ENCODE results near the gene SERPINA1. TPM values are rescaled to one million over a fixed set of nuclear protein-coding genes. Genes with fewer than 3 reads are reported as not detected.
A peak's percentile ranks its signal among the peaks of the same experiment; 100 is the strongest.

Gene SERPINA1
- total RNA-seq, 1 experiment from 2014 or later, result 0.58 TPM

DNA sequence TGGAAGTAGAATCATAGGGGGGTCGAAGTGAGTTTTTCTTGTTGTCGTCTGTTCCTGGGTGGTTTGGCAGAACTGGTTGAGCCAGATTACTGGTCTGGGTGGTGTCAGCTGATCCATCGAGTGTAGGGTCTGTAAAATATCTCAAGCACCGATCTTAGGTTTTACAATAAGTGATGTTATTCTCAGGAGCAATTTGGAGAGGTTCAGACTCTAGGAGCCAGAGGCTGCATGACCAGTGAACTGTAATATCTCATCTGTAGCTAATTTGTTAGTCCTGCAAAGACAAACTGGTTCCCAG is 9.7 kb upstream of the SERPINA1 start:
- DNase-seq (ENCODE audit: low read depth), result no peak

DNA sequence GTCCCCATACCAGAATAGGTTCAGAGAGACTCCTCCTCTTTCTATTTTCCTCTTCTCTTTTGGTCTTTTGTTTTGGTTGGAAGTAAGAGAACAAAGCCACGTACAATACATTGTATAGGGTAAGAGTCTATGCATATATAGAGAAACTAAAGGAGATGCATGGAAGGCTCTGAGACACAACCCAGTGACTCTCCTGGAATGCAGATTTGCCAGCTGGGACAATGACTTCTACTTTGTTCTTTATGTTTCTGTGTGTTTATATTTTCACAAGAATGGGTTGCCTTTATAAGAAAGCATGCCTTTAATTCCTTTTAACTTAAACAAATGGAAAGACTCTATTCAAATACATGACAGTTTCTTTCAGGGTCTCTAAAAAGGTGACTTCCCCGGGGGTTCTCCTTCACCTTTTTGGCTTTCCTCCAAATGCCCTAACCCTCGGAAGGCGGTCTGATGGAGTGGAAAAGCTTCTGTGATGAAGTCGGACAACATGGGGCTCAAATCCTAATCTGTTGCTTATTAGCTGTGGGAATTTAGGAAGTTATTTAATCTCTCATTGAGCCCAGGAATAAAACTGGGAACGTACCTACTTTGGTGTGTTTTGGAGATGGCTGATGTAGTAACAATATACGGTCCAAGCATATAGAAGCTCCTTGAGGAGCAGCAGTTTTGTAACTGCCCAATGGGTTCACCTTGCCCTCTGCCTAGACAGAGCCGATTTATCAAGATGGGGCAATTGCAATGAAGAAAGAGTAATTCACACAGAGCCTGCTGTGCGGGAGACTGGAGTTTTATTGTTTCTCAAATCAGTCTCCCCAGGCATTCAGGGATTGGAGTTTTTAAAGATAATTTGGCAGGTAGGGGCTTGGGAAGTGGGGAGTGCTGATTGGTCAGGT is 9.1 kb upstream of the SERPINA1 start:
- DNase-seq (ENCODE audit: low read depth), result no peak

DNA sequence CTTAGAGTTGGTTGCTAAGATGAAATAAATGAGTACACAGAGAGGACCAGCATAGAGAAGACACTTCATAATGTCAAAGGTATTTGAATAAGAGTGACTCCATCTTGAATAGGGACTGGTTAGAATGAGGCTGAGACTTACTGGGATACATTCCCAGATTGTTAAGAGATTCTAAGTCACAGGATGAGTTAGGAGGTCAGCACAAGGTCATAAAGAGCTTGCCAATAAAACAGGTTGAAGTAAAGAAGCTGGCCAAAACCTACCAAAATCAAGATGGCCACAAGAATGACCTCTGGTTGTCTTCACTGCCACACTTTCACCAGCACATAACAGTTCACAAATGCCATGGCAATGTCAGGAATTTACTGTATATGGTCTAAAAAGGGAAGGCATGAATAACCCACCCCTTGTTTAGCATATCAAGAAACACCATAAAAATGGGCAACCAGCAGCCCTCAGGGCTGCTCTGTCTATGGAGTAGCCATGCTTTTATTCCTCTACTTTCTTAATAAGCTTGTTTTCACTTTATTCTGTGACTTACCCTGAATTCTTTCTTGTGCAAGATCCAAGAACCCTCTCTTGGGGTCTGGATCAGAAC is 8.3 kb upstream of the SERPINA1 start:
- DNase-seq (ENCODE audit: low read depth), result no peak

DNA sequence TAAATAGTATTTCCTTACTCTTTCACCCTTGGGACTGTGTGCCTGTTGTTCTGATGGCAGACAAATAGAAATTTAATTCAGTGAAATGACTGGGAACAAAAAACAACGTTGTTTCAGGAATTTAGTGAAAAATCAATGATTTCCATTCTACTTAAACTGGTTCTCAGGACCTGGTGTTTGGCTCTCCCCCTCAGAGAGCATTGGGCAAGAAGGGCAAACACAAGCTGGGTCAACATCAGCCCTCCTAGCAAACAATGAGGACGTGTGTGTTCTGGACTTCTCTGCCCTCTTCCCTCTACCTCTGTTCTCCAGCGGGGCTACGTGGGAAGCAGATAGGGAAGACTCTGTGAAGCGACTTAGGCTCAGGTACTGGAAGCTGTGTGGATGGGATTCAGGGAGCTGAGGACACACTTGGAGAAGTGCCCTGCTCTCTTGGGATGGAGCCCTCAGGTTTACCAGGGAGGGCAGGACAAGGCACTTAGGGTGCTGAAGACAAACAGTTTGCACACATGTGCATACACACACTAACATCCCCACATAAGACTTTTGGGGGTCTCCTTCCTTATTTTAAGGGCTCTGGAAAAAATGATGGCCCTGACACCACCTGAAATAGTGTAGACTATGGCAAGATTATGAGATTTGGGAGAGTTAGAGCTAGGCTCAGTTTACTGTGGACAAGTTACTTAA is 7.6 kb upstream of the SERPINA1 start:
- no peak for DNase-seq (ENCODE audit: low read depth)

DNA sequence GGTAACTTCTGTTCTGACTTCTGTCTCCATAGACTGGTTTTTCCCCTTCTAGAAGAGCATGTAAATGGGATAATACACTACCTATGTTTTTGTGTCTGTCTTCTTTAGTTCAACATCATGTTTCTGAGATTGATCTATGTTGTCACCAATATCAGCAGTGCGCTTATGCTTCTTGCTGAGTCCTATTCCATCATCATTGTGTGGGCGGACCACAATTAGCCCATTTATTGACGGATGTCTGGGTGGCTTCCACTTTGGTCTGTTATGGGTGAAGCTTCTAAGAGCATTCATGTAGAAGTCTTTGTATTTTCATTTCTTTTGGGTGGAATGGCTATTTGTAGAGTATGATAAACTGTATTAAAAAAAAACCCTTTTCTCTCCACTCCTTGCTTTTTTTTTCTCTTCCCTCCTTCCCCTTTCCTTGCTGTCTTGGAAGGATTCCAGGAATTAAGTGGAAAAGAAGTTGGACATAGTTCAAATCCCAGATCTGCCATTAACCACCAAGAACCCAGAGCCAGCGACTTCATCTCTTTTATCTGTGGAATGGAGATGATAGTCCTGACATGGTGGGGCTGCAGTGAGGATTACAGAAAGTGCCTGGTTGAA is 7.0 kb upstream of the SERPINA1 start:
- no peak for DNase-seq (ENCODE audit: low read depth)

DNA sequence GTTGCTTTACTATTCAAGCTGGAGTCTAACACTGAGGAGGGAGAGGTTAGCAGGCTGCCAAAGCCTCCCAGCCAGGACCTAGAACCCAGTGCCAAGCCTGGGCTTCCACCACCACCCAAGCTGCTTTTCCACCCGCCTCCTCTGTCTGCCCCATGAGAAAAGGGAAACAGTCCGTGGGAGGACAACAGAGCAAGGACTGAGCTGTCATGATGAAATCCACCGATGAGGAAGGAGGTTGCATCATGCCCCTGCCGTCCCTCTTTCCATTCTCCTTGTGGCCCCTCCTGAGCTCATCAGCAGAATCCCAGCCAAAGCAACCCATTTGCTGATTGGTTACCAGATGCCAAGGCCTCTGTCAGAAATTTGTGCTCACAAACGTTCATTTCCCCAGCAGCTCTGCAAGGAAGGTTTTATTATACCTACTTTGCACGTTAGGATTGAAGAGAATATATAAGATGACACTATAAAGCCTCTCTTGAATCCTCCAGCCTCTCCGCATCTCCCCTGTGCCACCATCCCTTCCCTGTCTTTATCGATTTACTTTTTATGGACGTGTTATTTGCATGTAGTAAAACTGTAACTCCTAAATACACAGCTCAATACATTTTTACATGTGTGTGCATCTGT is 6.3 kb upstream of the SERPINA1 start:
- DNase-seq (ENCODE audit: low read depth), result no peak

DNA sequence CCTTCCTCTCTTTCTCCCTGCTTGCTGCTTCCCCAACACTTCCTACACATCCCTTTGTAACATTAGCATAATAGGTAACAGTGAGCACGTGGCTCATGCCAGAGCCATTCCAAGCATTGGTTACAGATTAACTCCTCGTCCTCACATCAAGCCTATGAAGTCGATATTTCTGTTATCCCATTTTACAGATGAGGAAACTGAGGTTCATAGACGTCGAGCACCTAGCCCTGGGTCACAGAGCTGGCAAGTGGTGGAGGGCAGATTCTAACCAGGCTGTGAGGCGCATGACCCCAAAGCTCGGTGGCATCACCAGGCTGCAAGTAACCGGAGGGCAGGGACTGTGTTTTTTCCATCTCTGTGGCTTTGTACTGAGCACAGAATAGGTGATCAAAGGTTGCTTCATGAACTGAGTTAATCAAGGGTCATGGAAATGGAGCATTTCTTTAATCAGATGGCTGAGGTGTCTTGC is 5.7 kb upstream of the SERPINA1 start:
- DNase-seq (ENCODE audit: low read depth), result no peak

DNA sequence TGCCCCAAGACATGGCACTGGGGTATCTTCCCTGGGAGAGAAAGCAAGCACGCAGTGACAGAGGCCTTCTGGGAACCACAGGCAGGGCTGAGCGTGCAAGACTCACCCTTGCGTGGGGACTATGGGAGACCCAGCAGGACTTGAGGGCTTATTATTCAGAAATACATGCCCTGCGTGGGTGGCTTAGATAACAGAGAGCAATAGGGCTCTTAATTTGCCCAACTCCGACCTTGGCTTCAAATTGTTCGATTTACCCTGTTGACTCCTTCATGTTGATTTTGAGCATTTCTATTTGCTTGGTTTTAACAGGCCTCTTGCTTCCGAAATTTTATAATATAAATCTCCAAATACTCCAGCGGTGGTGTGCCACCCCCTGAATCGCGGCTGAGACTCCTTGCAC is 5.1 kb upstream of the SERPINA1 start:
- no peak for DNase-seq (ENCODE audit: low read depth)

DNA sequence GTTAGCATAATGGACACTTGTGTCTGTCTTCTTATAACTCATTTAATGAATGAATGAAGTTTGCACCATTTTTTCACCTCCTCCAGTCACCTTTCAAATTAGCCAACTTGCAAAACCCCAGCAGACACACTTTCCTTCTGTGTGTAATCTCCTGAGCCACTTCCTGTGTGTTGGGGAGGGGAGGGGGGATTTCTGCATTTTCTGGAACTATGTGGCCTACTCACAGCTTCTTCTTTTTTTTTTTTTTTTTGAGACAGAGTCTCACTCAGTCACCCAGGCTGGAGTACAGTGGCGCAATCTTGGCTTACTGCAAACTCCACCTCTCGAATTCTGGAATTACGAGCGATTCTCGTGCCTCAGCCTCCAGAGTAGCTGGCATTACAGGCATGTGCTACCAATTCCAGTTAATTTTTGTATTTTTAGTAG is 4.1 kb upstream of the SERPINA1 start:
- peak; percentile 82 for DNase-seq (ENCODE audit: low read depth)

DNA sequence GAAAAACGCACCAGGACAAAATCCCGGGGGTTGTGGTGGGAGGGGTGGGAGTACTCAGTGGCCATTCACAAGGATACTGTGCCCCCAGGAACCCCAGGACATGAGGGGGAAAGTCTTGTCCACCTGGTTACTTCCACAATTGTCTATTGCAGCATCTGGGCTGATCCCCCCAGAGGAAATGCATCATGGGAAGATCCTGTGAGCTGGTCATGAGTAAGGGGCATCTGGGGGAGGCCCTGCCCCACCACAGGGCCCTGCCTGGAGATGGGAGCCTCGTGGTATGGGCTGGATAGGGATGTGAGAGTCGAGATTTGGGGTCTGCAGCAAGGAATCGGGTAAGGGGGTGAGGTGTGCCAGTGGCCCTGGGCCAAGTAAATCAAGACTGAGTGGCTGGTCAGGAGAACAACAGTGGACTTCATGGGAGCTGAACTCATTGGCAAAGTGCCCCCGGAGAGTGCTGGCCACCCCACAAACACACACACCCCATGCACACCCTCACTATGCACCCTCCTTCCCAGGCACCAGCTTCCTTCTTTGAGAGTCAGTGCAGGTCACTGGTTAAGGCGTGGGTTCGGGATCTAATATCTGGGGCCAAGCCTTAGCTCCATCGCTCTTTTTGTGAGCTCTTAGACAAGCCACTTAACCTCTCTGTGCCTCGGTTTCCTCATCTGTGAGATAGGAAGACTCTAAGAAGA is 3.0 kb upstream of the SERPINA1 start:
- no peak for DNase-seq (ENCODE audit: low read depth)

DNA sequence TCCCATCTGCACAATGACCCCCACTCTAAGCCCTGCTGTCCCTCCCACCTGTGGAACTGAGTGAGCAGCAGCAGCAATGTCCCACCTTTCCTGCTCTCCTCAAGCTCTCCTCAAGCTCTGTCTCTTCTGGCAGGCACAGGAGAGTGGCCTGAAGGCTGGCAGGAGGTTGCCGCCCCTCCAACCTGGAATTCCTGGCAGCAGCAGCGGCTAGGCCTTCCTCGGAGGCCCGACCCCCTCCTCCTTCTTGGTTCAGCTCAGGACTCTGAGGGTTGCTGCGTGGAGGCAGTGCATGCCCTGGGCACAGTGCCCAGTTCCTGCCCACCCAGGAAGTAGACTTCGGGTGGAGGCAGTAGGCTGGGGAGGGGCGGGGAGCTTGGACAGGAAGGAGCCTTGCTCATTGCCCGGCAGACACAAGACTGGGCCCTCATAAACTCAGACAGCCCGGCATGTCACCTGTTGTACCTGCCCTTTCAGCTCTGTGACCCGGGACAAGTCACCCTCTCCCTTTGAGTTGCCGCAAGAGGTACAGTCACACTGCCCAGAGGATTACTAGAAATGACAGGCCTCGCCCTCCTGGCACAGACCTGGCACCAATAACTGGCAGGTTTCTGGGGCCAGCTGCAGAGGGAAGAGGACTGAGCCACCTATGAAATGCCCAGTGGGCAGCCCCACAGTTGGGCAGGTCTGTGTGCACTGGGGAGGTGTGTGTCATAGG is 2.1 kb upstream of the SERPINA1 start:
- DNase-seq (ENCODE audit: low read depth), result peak; percentile 18

DNA sequence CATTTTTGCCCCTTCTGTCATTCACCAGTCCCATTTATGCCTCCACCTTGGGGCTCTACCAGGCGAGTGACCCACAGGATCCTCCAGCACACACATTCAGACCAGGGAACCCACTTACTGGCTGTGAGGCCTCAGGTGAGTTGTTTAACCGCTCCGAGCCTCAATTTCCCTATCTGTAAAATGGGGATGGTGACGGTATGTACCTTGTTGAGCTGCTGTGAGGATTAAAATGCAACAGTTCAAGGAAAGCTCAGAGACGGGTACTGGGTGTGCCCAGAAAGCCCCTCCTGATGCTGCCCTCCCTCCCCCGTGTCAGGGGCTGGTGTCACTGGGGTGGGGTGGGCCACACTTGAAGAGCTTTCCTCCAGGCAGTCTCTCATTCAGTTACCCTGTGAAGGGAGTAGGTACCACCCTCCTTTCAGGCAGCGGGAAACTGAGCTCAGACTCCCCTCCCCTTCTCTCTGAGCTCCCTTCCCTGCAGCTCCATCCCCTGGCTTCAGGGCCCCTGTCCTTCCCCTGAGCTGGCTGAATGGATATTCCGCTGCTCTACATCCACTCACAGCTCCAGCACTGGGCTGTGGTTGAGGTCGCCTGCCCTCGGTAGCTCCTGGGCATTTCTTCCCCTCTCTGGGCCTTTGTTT is 1.4 kb upstream of the SERPINA1 start:
- DNase-seq (ENCODE audit: low read depth), result no peak

DNA sequence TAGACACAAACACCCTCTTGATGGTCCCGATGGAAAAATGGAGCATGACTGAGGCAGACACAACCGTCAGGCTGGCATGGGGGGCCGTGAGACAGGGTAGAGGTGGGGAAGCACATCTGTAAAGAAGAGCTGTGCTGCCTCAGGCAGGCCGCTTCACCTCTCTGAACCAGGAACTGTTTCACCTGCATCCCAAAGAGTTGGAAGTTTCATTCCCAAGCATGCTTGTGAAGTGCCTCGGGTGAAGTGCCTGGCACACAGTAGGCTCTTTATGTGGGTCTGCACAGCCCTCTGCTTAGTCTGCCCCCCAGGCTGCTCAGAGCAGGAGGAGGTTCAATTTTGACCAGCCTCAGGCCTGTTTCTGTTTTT is 685 bp upstream of the SERPINA1 start:
- no peak for DNase-seq (ENCODE audit: low read depth)

DNA sequence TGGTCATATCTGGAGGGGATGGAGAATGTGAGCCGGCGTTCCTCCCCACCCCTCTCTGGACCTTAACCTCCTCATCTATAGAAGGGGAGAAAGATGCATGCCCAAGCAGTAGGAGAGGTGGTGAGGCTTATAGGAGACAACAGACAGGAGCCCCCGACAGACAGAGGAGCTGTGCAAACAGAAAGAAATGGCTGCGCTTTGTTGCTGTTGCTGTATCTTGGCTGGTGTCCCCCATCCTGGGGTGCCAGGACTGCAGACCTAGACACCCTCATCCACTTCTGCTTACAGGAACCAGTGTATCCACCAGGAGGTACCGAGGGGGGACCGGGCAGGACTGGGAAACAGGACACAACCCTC is 397 bp downstream of the SERPINA1 start:
- no peak for DNase-seq (ENCODE audit: low read depth)

DNA sequence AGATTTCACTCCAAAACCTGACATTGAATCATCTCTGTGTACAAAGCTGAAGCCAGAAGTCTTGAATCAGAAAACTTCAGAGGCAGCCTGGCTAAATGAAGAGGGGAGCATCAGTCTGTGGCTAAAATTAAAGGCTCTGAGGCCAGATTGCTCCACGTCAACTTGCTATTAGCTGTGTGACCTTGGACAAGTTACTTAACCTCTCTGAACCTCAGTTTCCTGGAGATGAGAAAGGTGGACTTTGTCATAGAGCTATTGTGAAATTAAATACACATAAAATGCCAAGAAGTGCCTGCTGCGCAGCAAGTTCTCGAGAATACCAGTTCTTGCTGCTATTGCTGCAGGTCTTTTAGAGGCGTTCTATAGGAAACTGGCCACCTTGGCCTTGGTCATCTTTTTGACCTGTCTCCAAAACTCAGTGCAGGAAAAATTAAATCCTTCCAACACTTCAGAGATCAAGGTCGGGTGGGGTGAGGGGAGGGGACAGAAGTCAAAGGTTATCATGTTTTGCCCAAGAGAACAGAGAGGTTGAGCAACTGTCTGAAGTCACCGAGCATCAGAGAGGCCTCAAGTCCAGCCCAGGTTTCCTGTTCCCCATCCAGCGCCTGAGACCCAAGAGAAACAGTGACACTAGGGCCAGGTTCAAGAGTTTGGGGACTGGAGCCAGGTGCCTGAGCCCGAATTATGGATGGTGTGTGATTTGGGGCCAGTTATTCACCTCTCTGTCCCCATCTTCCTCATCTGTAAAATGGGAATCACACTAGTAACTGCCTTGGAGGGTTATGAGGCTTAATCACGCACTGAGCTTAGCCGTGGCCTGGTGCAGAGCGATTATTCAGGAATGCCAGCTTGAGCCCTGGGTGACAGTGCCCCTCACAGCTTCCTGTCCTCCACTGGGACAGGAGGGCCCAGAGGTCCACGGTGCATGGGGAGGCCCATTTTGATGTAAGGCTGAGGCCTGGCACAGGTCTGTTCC is 1.1 kb downstream of the SERPINA1 start:
- no peak for DNase-seq (ENCODE audit: low read depth)

DNA sequence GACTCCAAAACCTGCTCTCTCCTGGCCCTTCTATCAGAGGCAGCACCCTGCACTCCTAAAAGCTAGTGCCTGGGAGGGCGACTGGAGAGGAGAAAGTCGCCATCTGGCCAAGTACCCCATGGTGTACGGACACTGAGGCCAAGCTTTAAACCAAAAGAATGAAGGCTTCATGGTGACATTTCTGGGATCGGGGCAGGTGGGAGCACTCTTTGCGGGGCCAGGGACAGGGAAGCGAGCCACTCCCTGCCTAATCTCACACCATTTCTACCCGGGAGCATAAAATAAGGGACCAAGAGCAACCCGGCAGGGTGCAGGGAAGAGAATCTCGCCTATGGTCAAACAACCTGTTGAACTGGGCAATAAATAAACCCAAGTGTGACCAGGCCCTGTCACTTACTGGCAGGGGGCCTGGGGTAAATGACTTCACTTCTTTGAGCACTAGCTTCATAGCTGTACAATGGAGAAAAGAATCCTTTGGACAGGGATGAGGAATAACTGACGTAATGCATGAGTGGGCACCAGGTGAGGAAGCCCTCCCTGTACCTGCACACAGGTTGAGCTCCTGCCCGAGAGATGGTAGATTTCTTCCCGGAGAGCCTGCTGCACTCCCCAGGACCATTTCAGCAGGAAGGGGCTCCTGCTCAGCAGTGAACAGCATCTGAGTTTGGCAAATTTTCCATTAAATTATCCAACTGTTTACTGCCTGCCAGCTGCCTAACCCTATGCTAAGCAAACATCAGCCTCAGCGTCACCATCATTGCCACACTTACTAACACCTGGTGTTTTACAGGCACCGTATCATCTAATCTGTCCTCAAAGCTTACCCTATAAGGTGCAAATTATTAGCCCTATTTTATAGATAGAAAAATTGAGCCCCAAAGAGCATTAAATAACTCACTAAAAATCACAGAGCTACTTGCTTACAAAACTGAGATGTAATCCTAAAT is 2.0 kb downstream of the SERPINA1 start:
- no peak for DNase-seq (ENCODE audit: low read depth)

DNA sequence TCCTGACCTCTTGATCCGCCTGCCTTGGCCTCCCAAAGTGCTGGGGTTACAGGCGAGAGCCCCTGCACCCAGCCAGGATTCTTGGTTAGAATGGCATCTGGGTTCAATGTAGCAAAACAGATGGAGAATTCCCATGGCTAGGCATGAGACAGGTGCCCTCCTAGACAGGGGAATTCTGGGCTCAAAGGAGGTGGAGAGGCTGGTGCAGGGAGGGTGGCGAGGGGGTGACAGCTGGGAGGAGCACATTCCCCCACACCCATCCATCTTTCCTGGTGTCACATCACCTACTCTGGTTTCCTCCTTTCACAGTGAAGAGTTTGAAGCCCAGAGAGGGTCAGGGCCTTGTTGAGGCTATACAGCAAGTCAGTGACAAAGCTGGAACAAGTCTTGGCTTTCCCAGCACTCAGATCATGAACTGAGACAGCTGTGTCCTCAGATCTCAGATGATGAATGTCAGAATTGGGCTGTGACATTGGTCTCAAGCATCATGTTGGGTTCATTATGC is 2.8 kb downstream of the SERPINA1 start:
- no peak for DNase-seq (ENCODE audit: low read depth)
